HG03045 (cell line): ENCODE measurements around the gene INPP4B.
"Not testable (repeated sequence)": the region's sequence is repeated elsewhere in the genome, so short reads cannot be mapped to it uniquely, and the experiment has no call there.

Experiments
- ATAC-seq: cut with Tn5 transposase; IDR thresholded peaks from one replicate; pipeline ENCODE4 v1.9.1; 2021; ENCODE audit warnings: mild to moderate bottlenecking, moderate library complexity; ENCODE audit not compliant: unreplicated experiment

INPP4B gene

GRCh38 chr4:142120921-142121320 lies 725.2 kb downstream of the INPP4B start:
- no peak for ATAC-seq

GRCh38 chr4:142112451-142112850 lies 733.6 kb downstream of the INPP4B start:
- no peak for ATAC-seq

- no peak for ATAC-seq
Measured at GRCh38 chr4:142110136-142110535, 736.0 kb downstream of the INPP4B start.

GRCh38 chr4:142104041-142104440 lies 742.1 kb downstream of the INPP4B start:
- no peak for ATAC-seq

- ATAC-seq, result no peak
Measured at GRCh38 chr4:142101401-142101800, 744.7 kb downstream of the INPP4B start.

- ATAC-seq, result no peak
Measured at GRCh38 chr4:142100941-142101340, 745.2 kb downstream of the INPP4B start.

GRCh38 chr4:142098900-142099545 lies 747.1 kb downstream of the INPP4B start:
- ATAC-seq, result no peak

GRCh38 chr4:142098380-142098779 lies 747.7 kb downstream of the INPP4B start:
- ATAC-seq, result no peak

GRCh38 chr4:142097015-142097414 lies 749.1 kb downstream of the INPP4B start:
- ATAC-seq, result no peak

GRCh38 chr4:142095886-142096605 lies 750.1 kb downstream of the INPP4B start:
- ATAC-seq, result no peak

GRCh38 chr4:142092941-142093340 lies 753.2 kb downstream of the INPP4B start:
- ATAC-seq, result no peak

- no peak for ATAC-seq
Measured at GRCh38 chr4:142091691-142092182, 754.4 kb downstream of the INPP4B start.

GRCh38 chr4:142091085-142091513 lies 755.0 kb downstream of the INPP4B start:
- ATAC-seq, result no peak

GRCh38 chr4:142088906-142089305 lies 757.2 kb downstream of the INPP4B start:
- no peak for ATAC-seq

- no peak for ATAC-seq
Measured at GRCh38 chr4:142085513-142086292, 760.4 kb downstream of the INPP4B start.

- ATAC-seq, result no peak
Measured at GRCh38 chr4:142083264-142083663, 762.8 kb downstream of the INPP4B start.

GRCh38 chr4:142081025-142081424 lies 765.1 kb downstream of the INPP4B start:
- no peak for ATAC-seq

GRCh38 chr4:142079959-142080358 lies 766.1 kb downstream of the INPP4B start:
- ATAC-seq, result no peak

- no peak for ATAC-seq
Measured at GRCh38 chr4:142077048-142077447, 769.1 kb downstream of the INPP4B start.

- ATAC-seq, result not testable (repeated sequence)
Measured at GRCh38 chr4:142068304-142068703, 777.8 kb downstream of the INPP4B start.

- not testable (repeated sequence) for ATAC-seq
Measured at GRCh38 chr4:142066562-142066961, 779.5 kb downstream of the INPP4B start.
